ENCODE results near the gene TBC1D22A. TPM values are rescaled to one million over a fixed set of nuclear protein-coding genes. Genes with fewer than 3 reads are reported as not detected.
A peak's percentile ranks its signal among the peaks of the same experiment; 100 is the strongest.

The TBC1D22A gene
- total RNA-seq, 1 experiment from 2014 or later = 27.6 TPM

DNA sequence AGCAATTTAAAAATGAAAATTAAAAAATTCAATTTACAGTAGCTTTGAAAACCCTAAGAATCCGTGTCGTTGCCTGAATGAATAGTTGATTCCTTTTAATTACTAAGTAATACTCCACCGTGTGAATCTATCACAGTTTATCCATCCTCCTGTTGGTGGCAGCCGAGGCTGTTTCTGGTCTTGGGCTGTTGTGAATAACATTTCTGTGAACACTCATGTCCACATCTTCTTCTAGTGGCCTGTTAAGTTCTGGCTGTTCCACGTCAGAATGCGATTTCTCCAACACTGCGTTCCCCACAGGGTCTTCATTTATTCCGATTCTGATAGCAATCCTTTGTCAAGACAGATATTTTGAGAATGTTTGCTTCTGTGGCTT is 223.0 kb downstream of the TBC1D22A start:
- H3K36me3 Mint-ChIP-seq (ENCODE audit: insufficient read depth, unreplicated experiment) = peaks cover 6% of the 10 kb centered on the region
- intact Hi-C loops (cut with micrococcal nuclease; ENCODE audit: unreplicated experiment) = loop anchor here (10.0 kb wide), 1 partner anchor 151 kb away; no protein-coding TSS in a partner anchor
- DNase-seq = no peak
- no peaks in the 10 kb centered on the region for H3K27me3 Mint-ChIP-seq (ENCODE audit: unreplicated experiment)
- peak overlapping the region; percentile 25 for H3K27ac Mint-ChIP-seq (ENCODE audit: unreplicated experiment)
- TF ChIP-seq, protein P1, sequence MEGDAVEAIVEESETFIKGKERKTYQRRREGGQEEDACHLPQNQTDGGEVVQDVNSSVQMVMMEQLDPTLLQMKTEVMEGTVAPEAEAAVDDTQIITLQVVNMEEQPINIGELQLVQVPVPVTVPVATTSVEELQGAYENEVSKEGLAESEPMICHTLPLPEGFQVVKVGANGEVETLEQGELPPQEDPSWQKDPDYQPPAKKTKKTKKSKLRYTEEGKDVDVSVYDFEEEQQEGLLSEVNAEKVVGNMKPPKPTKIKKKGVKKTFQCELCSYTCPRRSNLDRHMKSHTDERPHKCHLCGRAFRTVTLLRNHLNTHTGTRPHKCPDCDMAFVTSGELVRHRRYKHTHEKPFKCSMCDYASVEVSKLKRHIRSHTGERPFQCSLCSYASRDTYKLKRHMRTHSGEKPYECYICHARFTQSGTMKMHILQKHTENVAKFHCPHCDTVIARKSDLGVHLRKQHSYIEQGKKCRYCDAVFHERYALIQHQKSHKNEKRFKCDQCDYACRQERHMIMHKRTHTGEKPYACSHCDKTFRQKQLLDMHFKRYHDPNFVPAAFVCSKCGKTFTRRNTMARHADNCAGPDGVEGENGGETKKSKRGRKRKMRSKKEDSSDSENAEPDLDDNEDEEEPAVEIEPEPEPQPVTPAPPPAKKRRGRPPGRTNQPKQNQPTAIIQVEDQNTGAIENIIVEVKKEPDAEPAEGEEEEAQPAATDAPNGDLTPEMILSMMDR (IDR thresholded peaks at IDR 0.05; ENCODE audit: unreplicated experiment) = no peak
- H3K4me1 Mint-ChIP-seq (ENCODE audit: low read depth, unreplicated experiment) = peaks cover 17% of the 10 kb centered on the region
- H3K4me3 Mint-ChIP-seq (ENCODE audit: low read depth, unreplicated experiment) = peak overlapping the region; percentile 12
- CTCF ChIA-PET = no interaction called here
- H3K9me3 Mint-ChIP-seq (ENCODE audit: low read depth, unreplicated experiment) = no peaks in the 10 kb centered on the region
- no TSS peak for BruUV-seq (replicated peaks)

DNA sequence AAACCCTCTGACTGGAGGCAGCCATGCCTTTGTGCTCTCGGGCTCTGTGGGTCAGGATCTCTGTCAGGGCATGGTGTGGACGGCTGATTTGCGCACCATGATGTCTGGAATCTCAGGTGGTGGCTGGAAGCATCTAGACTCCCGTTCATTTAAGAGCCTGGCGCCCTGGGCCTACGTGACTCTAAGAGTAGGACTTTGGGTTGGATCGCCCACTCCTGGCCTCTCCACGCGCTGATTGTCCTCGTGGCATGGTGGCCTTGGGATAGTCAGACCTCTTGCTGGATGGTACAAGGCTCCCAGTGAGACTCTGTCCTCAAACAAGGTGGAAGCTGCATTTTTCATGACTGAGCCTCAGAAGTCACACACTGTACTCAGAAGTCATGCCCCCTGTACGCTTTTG is 224.3 kb downstream of the TBC1D22A start:
- H3K9me3 Mint-ChIP-seq (ENCODE audit: low read depth, unreplicated experiment) = no peaks in the 10 kb centered on the region
- no peaks in the 10 kb centered on the region for H3K27me3 Mint-ChIP-seq (ENCODE audit: unreplicated experiment)

DNA sequence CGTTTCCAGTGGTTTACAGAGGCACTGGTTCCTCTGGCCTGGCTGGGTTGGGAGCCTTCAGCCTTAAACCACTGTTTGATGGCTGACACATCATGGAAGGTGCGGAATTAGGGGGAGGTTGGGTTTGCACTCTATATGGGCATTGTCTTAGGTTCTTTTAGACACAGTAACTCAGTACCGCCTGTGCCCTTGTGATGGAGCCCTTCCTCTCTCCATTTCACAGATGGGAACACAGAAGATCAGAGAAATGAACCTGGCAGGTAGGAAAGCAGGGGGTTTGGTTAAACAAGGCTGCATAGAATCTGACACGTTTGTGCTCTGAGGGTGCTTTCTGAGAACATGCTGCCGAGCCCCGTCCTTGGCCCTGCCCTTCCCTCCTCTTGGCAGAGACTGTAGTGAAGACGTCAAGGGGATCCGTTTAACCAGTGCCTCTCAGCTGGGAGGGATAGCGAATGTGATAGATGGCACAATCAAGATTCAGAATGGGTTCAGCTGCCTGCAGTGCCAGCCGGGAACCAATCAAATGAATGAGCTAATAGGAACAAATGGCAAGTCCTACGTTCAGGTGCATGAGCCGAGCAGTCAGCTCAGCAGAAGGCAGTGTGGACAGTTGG is 228.6 kb downstream of the TBC1D22A start:
- Mint-ChIP-seq H3K27me3 (ENCODE audit: unreplicated experiment) (no peaks in the 10 kb centered on the region), H3K27ac (ENCODE audit: unreplicated experiment) (no peak overlapping the region), H3K9me3 (ENCODE audit: low read depth, unreplicated experiment) (no peaks in the 10 kb centered on the region), H3K4me1 (ENCODE audit: low read depth, unreplicated experiment) (no peaks in the 10 kb centered on the region), H3K36me3 (ENCODE audit: insufficient read depth, unreplicated experiment) (no peaks in the 10 kb centered on the region), H3K4me3 (ENCODE audit: low read depth, unreplicated experiment) (no peak overlapping the region)
- TF ChIP-seq, protein P1 (IDR thresholded peaks at IDR 0.05; ENCODE audit: unreplicated experiment) = no peak
- no peak for DNase-seq
- no TSS peak for BruUV-seq (replicated peaks)
- intact Hi-C loops (cut with micrococcal nuclease; ENCODE audit: unreplicated experiment) = no loop called here
- CTCF ChIA-PET = no interaction called here

More for the DNA sequence above, 224.3 kb downstream of the TBC1D22A start:
- DNase-seq = no peak
- no peak overlapping the region for H3K4me3 Mint-ChIP-seq (ENCODE audit: low read depth, unreplicated experiment)
- CTCF ChIA-PET = interaction anchor here (0.7 kb wide), 1 partner anchor 34 kb away, joined by 3 read pairs; no protein-coding TSS in a partner anchor
- intact Hi-C loops (cut with micrococcal nuclease; ENCODE audit: unreplicated experiment) = loop anchor here (10.0 kb wide), 1 partner anchor 152 kb away; no protein-coding TSS in a partner anchor
- peaks cover 17% of the 10 kb centered on the region for H3K4me1 Mint-ChIP-seq (ENCODE audit: low read depth, unreplicated experiment)
- no peak overlapping the region for H3K27ac Mint-ChIP-seq (ENCODE audit: unreplicated experiment)
- no TSS peak for BruUV-seq (replicated peaks)
- TF ChIP-seq, protein P1 (IDR thresholded peaks at IDR 0.05; ENCODE audit: unreplicated experiment) = no peak
- peaks cover 6% of the 10 kb centered on the region for H3K36me3 Mint-ChIP-seq (ENCODE audit: insufficient read depth, unreplicated experiment)

DNA sequence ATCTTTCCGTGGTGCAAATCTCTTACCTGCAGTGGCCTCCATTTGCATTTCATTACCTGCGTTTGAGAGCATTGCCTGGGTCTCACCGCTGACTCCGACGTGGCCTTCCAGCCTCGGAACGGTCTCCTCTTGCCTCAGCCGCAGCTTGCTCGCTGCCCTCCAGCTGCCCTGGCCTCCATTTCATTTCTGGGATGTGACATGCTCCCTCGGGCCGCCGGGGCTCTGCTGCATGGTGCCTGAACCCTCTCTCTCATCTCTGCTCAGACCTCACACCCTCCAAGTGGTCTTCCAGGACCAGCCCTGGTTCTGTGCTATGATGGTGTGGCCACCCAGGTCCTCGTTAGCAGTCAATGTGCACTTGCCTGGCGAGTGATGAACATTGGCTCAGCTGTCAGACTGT is 229.2 kb downstream of the TBC1D22A start:
- intact Hi-C loops (cut with micrococcal nuclease; ENCODE audit: unreplicated experiment) = no loop called here
- Mint-ChIP-seq H3K4me3 (ENCODE audit: low read depth, unreplicated experiment) (no peak overlapping the region), H3K27ac (ENCODE audit: unreplicated experiment) (no peak overlapping the region), H3K27me3 (ENCODE audit: unreplicated experiment) (no peaks in the 10 kb centered on the region), H3K9me3 (ENCODE audit: low read depth, unreplicated experiment) (no peaks in the 10 kb centered on the region), H3K4me1 (ENCODE audit: low read depth, unreplicated experiment) (no peaks in the 10 kb centered on the region), H3K36me3 (ENCODE audit: insufficient read depth, unreplicated experiment) (no peaks in the 10 kb centered on the region)
- TF ChIP-seq, protein P1 (IDR thresholded peaks at IDR 0.05; ENCODE audit: unreplicated experiment) = no peak
- CTCF ChIA-PET = no interaction called here
- DNase-seq = no peak
- no TSS peak for BruUV-seq (replicated peaks)
